SK-N-SH (cell line): ENCODE results near the gene GPATCH1. TPM values are rescaled to one million over a fixed set of nuclear protein-coding genes. Genes with fewer than 3 reads are reported as not detected.

Source experiments
- CTCF ChIA-PET: fragments of 300-600, 350-600 bp; formaldehyde crosslinking; extraction: SDS; loops from one replicate; lab custom pipeline; 2021; lab: Yijun Ruan, JAX
- POLR2A ChIA-PET: fragments of 350-600 bp; sonication (Branson Sonifier 250); formaldehyde crosslinking; extraction: SDS; loops from one replicate; lab custom pipeline; 2020; ENCODE audit warnings: antibody characterized with exemption, inconsistent platforms; lab: Yijun Ruan, JAX
- DNase-seq: peaks from one replicate; pipeline ENCODE4 v3.0.0; 2012
- H2AFZ ChIP-seq: fragments of 200-600 bp; sonication (generic); 2 replicates; pipeline ENCODE4 v1.8.1; 2016; ENCODE audit warnings: antibody characterized with exemption, mild to moderate bottlenecking, low read depth
- H3F3A ChIP-seq: fragments of 200-600 bp; sonication (generic); replicated peaks from 2 replicates; pipeline ENCODE3; 2016; ENCODE audit warnings: antibody characterized with exemption, mild to moderate bottlenecking; ENCODE audit not compliant: insufficient read depth
- H3K27ac ChIP-seq, 2 experiments: fragments of 200-500 bp in 1 of 2; fragments of 200-600 bp in 1 of 2; sonication (Bioruptor generic) in 1 of 2; sonication (generic), shearing (Covaris generic) in 1 of 2; 2 replicates each; pipeline versions ENCODE4 v1.5.1 to v1.6.1; 2014 to 2016; ENCODE audit warnings: low read depth in 2 of 2, inconsistent platforms in 1 of 2, low read length in 1 of 2, mild to moderate bottlenecking in 1 of 2, mixed read lengths in 1 of 2
- H3K27me3 ChIP-seq: fragments of 200-600 bp; sonication (generic), shearing (Covaris generic); 2 replicates; pipeline ENCODE4 v1.6.1; 2016; ENCODE audit warnings: mixed run types; ENCODE audit not compliant: insufficient read depth
- H3K36me3 ChIP-seq, 2 experiments: fragments of 200-500 bp in 1 of 2; fragments of 200-600 bp in 1 of 2; sonication (Bioruptor generic) in 1 of 2; sonication (generic) in 1 of 2; replicated peaks in 1 of 2; 2 replicates each; pipeline versions ENCODE3 to v1.5.1; 2014 to 2016; ENCODE audit warnings: low read length in 1 of 2, mild to moderate bottlenecking in 1 of 2; ENCODE audit not compliant: insufficient read depth in 2 of 2, control insufficient read depth in 1 of 2
- H3K4me1 ChIP-seq, 2 experiments: fragments of 200-500 bp in 1 of 2; fragments of 200-600 bp in 1 of 2; sonication (Bioruptor generic) in 1 of 2; sonication (generic), shearing (Covaris generic) in 1 of 2; 2 replicates each; pipeline versions ENCODE4 v1.5.1 to v1.6.1; 2014 to 2016; ENCODE audit warnings: low read depth in 1 of 2, low read length in 1 of 2, mixed run types in 1 of 2; ENCODE audit not compliant: insufficient read depth in 2 of 2, control insufficient read depth in 1 of 2
- H3K4me2 ChIP-seq: fragments of 200-600 bp; sonication (generic), shearing (Covaris generic); 2 replicates; pipeline ENCODE4 v1.6.1; 2017; ENCODE audit warnings: mixed run types
- H3K4me3 ChIP-seq, 2 experiments: fragments of 200-500 bp in 1 of 2; fragments of 200-600 bp in 1 of 2; sonication (Bioruptor generic) in 1 of 2; sonication (generic), shearing (Covaris generic) in 1 of 2; 2 replicates each; pipeline versions ENCODE4 v1.5.1 to v1.8.1; 2014 to 2016; ENCODE audit warnings: low read depth in 2 of 2, inconsistent platforms in 1 of 2, low read length in 1 of 2, mild to moderate bottlenecking in 1 of 2, mixed read lengths in 1 of 2, moderate library complexity in 1 of 2
- H3K79me2 ChIP-seq: fragments of 200-600 bp; sonication (generic); 2 replicates; pipeline ENCODE4 v1.8.1; 2017; ENCODE audit warnings: mild to moderate bottlenecking; ENCODE audit not compliant: insufficient read depth
- H3K9ac ChIP-seq: fragments of 200-600 bp; sonication (generic); 2 replicates; pipeline ENCODE4 v1.6.1; 2017; ENCODE audit warnings: mixed run types
- H3K9me2 ChIP-seq: fragments of 200-600 bp; sonication (generic); 2 replicates; pipeline ENCODE4 v1.6.1; 2017; ENCODE audit warnings: mixed run types
- H3K9me3 ChIP-seq: fragments of 200-600 bp; sonication (generic); 2 replicates; pipeline ENCODE4 v1.6.1; 2017; ENCODE audit warnings: mixed run types, mild to moderate bottlenecking, moderate library complexity
- H4K20me1 ChIP-seq: fragments of 200-600 bp; sonication (generic); 2 replicates; pipeline ENCODE4 v1.6.1; 2017; ENCODE audit warnings: mild to moderate bottlenecking, mixed run types; ENCODE audit not compliant: insufficient read depth
- CHD2 ChIP-seq: fragments of 150-350 bp; IDR thresholded peaks from 2 replicates; pipeline ENCODE4 v1.6.1; 2018; ENCODE audit warnings: low read length; ENCODE audit not compliant: partially characterized antibody
- FOXJ3 ChIP-seq: sonication (generic); formaldehyde crosslinking; IDR thresholded peaks from 2 replicates; pipeline ENCODE4 v1.5.1; 2020; ENCODE audit warnings: mild to moderate bottlenecking, missing genetic modification reagents
- GABPA ChIP-seq: IDR thresholded peaks from 2 replicates; pipeline ENCODE4 v1.4.0; 2012; ENCODE audit warnings: low read depth, mild to moderate bottlenecking
- GATA2 ChIP-seq: sonication (generic); formaldehyde crosslinking; IDR thresholded peaks from 2 replicates; pipeline ENCODE4 v1.5.0; 2020; ENCODE audit warnings: mild to moderate bottlenecking, missing genetic modification reagents
- JUND ChIP-seq: IDR thresholded peaks from 2 replicates; pipeline ENCODE4 v1.4.0; 2012
- NRF1 ChIP-seq: IDR thresholded peaks from 2 replicates; pipeline ENCODE4 v1.6.1; 2012; ENCODE audit warnings: low read depth, mild to moderate bottlenecking, low read length
- POLR2AphosphoS5 ChIP-seq: IDR thresholded peaks from 2 replicates; pipeline ENCODE4 v1.6.1; 2012; ENCODE audit warnings: low read depth, low read length
- RAD21 ChIP-seq: IDR thresholded peaks from 2 replicates; pipeline ENCODE4 v1.6.1; 2012; ENCODE audit warnings: mild to moderate bottlenecking, low read length
- RCOR1 ChIP-seq: fragments of 150-350 bp; IDR thresholded peaks from 2 replicates; pipeline ENCODE4 v1.6.1; 2017; ENCODE audit warnings: antibody characterized with exemption, low read length
- RXRA ChIP-seq: IDR thresholded peaks from 2 replicates; pipeline ENCODE4 v1.4.0; 2012; ENCODE audit warnings: low read depth, mild to moderate bottlenecking, borderline replicate concordance
- TAF1 ChIP-seq: IDR thresholded peaks from 2 replicates; pipeline ENCODE4 v1.6.1; 2012; ENCODE audit warnings: low read depth, mild to moderate bottlenecking, low read length, moderate library complexity, borderline replicate concordance
- TCF12 ChIP-seq: IDR thresholded peaks from 2 replicates; pipeline ENCODE4 v1.4.0; 2012
- WGBS: methylation state at CpG from one replicate; pipeline ENCODE4 v1.1.6; 2017; ENCODE audit warnings: low lambda C conversion rate; 5-methylcytosine and 5-hydroxymethylcytosine counted together
- polyA plus RNA-seq, 3 experiments: library from polyadenylated mRNA; depleted of rRNA; stranded (reverse); fragments of >200 nt; gene quantifications; 2 replicates each; pipeline ENCODE4 v1.2.3, GENCODE V29; 2012
- TF ChIP-seq, protein P1 (sequence below): fragments of 150-350 bp; IDR thresholded peaks from 2 replicates; pipeline ENCODE4 v1.6.1; 2016; ENCODE audit warnings: mild to moderate bottlenecking, low read depth, low read length
- TF ChIP-seq, protein P2 (sequence below): IDR thresholded peaks from 2 replicates; pipeline ENCODE4 v1.4.0; 2012; ENCODE audit warnings: low read depth
- TF ChIP-seq, protein P3 (sequence below): fragments of 200-600 bp; sonication (generic); IDR thresholded peaks from 2 replicates; pipeline ENCODE4 v1.6.1; 2017; ENCODE audit warnings: antibody characterized with exemption, mild to moderate bottlenecking, moderate library complexity

Gene GPATCH1
- polyA plus RNA-seq, 1 of the 3 experiments (the other 2 are of a cell fraction) = 5.9 TPM

DNA sequence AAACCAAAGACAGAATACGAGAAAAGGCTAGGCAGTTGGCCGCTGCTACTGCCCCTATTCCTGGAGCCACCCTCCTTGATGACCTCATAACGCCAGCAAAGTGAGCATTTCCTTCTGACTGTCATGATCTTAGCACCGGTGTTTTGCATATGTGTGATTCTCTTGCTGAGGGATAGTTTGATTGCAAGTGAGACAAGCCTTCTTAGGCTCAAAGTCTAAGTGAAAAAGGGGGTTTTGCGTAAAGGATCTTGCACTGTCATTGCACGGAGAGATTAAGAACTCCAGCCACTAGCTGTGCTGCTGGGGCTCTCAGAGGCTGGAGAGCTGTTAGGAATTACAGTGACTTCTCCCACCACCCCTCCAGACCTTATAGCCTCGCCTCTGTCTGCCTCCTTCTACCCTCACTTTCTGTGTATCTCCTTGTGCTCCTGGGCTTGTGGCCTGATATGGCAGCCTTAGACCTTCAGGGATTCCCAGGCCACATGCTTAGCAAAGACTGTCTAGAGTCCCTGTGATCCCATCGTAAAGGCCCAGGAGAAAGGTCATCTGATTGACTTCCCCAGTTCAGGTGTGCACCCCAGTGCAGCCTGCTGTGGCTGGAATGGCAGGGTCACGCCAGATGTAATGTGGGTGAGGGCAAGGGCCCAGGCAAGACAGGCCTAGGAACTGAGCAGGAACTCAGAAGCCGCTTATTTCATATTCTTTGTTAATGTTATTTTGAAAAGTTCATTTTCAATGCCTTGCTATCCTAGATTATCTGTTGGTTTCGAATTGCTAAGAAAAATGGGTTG, 12.6 kb downstream of the GPATCH1 start:
- no peak overlapping the region for H3K4me2 ChIP-seq
- POLR2A ChIA-PET = no interaction called here
- H3K4me1 ChIP-seq = peaks cover 0 to 4% of the 10 kb centered on the region in 2 experiments; a peak in 1 of 4 replicates
- H3K9me3 ChIP-seq = no peaks in the 10 kb centered on the region
- no peak for DNase-seq
- no peak overlapping the region for H3K27ac ChIP-seq
- no peak overlapping the region for H3K4me3 ChIP-seq
- TF ChIP-seq, protein P1, sequence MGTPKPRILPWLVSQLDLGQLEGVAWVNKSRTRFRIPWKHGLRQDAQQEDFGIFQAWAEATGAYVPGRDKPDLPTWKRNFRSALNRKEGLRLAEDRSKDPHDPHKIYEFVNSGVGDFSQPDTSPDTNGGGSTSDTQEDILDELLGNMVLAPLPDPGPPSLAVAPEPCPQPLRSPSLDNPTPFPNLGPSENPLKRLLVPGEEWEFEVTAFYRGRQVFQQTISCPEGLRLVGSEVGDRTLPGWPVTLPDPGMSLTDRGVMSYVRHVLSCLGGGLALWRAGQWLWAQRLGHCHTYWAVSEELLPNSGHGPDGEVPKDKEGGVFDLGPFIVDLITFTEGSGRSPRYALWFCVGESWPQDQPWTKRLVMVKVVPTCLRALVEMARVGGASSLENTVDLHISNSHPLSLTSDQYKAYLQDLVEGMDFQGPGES = no peak
- TF ChIP-seq NRF1 (no peak), JUND (no peak), TAF1 (no peak), GATA2 (CRISPR knock-in tag) (no peak), RXRA (no peak), TCF12 (no peak), FOXJ3 (CRISPR knock-in tag) (no peak), RAD21 (no peak), GABPA (no peak), POLR2AphosphoS5 (no peak), CHD2 (no peak), RCOR1 (no peak)
- TF ChIP-seq, protein P2, sequence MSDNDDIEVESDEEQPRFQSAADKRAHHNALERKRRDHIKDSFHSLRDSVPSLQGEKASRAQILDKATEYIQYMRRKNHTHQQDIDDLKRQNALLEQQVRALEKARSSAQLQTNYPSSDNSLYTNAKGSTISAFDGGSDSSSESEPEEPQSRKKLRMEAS = no peak
- TF ChIP-seq, protein P3, sequence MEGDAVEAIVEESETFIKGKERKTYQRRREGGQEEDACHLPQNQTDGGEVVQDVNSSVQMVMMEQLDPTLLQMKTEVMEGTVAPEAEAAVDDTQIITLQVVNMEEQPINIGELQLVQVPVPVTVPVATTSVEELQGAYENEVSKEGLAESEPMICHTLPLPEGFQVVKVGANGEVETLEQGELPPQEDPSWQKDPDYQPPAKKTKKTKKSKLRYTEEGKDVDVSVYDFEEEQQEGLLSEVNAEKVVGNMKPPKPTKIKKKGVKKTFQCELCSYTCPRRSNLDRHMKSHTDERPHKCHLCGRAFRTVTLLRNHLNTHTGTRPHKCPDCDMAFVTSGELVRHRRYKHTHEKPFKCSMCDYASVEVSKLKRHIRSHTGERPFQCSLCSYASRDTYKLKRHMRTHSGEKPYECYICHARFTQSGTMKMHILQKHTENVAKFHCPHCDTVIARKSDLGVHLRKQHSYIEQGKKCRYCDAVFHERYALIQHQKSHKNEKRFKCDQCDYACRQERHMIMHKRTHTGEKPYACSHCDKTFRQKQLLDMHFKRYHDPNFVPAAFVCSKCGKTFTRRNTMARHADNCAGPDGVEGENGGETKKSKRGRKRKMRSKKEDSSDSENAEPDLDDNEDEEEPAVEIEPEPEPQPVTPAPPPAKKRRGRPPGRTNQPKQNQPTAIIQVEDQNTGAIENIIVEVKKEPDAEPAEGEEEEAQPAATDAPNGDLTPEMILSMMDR = no peak
- H3F3A ChIP-seq = no peaks in the 10 kb centered on the region
- H4K20me1 ChIP-seq = no peaks in the 10 kb centered on the region
- 86% methylated on average over 11 of the region's 11 CpGs for WGBS
- no peaks in the 10 kb centered on the region for H3K79me2 ChIP-seq
- no peak overlapping the region for H3K9ac ChIP-seq
- no peaks in the 10 kb centered on the region for H3K27me3 ChIP-seq
- CTCF ChIA-PET = no interaction called here
- no peak overlapping the region for H2AFZ ChIP-seq
- H3K9me2 ChIP-seq = no peaks in the 10 kb centered on the region
- H3K36me3 ChIP-seq = peaks cover 16 to 45% of the 10 kb centered on the region in 2 experiments
